Stimulated activated CD4-positive, alpha-beta T cell treated with anti-CD3 and anti-CD28 coated beads, Interleukin-1b, Interleukin-23, amount 100 ng/mL, for 1 hour (primary cell): ENCODE results near the gene ARHGAP15.

ENCODE experiments used
- DNase-seq, 2 donors: peaks; one replicate each; pipeline ENCODE4 v3.0.0-alpha.2; 2020; ENCODE audit warnings: low read depth in 2 of 2

Gene ARHGAP15

DNA sequence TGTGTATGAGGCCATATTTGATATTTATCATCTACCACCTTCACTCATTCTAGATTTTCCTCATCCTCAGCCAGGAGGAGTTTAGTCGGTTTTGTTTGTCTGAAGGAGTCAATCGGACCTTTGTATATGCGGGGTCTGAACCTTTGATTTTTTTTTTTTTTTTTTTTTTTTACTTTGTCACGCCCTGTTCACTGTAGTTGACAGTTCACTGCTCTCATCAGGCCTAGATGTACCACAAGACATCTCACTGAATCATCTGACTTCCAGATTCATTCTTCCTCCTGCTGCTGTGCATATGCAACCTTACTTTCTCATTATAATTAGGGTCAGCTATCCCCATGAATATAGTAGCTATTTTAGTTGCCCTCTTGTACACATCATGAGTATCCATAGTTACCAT, 133.2 kb downstream of the ARHGAP15 start:
- DNase-seq, result no peak

DNA sequence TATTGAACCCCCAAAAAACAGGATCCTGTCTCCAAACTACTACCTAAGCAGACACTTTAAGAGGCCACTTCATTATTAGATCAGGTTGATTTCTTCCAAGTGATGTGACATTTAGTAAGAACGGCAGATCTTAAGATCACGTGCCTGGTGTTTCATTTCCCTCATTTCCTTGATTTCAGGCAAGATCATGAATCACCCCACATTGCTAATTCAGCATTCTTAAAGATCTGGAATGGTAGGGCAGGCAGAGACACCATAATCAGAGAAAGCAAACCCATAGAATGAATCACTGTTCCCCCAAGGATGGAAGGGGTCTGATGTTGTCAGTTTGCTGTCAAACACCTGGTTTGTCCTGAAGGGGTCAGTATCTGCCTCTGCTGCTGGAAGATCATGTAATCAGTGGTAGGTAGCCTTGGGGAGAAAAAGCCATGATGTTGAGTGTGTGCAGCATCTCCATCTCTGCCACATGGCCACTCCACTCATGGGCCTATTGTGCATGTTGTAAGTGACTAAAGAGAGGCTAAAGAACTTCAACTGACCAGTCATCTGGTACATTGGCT, 133.9 kb downstream of the ARHGAP15 start:
- no peak for DNase-seq

- DNase-seq, result no peak
Observed at GRCh38 chr2:143264851-143265250, 135.6 kb downstream of the ARHGAP15 start.

DNA sequence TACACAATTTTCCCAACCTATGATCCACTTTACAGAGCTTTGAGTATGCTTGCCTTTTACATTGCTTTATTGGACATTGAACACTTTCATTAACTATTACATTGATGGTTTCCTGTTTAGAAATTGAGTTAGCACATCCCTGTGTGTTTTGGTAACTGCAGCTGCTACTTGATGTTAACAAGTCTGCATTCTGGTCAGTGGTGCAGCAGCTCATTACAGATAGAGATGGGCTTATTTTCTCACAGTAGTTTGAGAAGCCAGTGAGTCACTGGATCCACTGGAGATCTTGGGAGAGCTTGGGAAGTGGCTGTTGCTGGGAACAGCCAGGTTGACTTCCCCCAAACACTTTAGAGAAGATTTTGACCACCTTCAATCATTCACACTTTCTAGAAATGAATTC, 150.5 kb downstream of the ARHGAP15 start:
- no peak for DNase-seq

DNA sequence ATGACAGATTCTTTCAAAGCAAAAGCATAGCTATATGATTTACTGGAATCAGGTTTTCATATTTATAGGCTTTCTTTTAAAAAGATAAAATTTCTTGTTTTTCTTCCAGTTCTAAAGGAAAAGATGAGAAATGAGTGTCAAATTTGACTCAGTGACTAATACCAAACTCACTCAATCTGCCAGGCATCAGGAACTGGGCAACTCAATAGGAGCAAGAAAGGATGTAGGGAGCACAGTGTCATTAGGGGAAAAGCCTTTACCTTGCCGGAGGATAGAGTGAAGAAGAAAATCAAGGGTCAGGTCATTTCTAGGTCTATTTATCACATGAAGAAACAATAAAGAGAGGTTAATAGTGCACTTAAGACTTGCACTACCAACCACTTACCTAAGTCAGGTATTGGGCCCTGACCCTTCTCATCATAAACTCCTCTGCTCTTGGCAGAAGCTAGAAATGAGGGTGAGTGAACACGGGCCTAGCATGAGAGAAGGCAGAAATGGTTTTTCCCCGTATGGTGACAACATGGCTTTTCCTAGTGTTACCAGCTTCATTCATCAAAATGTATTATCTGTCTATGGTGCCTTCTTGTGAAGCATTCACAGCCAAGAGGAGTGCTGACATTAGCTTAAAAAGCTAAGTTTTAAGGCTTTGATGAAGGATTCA, 151.0 kb downstream of the ARHGAP15 start:
- DNase-seq, result no peak

DNA sequence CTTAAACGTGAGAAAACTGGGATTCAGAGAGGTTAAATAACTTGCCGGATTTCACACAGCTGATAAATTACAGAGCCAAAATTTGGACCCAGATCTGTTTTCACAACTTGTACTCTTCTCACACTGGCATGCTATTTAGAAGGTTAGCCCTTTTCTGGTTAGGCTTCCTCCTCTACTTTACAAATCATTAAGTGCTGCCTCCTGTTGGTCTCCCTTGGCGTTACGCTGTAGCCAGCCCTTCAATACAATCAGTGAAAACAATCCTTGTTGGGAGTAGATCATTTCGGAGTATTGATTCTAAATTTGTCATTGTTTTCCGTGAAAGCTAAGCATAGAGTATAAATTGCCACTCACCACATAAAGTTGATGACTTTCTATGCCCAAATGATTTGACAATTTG, 153.5 kb downstream of the ARHGAP15 start:
- DNase-seq, result no peak

DNA sequence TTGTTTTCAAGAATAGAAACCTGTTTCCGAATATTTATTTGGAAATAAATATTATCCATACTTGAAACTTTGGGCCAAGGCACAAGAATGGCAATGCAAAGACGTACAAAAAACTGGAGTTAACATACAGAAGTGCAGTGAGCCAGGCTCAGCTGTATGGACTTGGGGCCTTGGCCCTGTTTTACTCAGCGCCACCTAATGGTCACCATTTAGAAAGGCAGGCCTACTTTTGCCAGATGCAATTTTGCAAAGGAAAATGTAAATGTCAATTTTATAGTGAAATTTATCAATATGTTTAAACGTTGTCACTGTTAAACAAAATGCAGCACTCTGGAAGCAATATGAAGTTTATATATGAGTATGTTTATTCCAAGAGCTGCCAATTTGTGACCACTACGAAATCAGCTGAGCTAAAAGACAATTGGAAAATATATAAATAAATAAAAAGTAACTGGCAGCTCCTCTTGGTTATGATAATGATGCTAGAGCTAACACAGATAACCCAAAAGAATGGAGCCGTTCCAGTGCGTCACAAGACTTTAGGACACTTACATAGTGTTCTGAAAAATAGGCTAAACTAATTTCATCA, 155.0 kb downstream of the ARHGAP15 start:
- no peak for DNase-seq

- no peak for DNase-seq
Observed at GRCh38 chr2:143289025-143289424, 159.8 kb downstream of the ARHGAP15 start.

- no peak for DNase-seq
Observed at GRCh38 chr2:143290221-143290620, 161.0 kb downstream of the ARHGAP15 start.

GRCh38 chr2:143294068-143294467, 164.8 kb downstream of the ARHGAP15 start:
- DNase-seq, result no peak

DNA sequence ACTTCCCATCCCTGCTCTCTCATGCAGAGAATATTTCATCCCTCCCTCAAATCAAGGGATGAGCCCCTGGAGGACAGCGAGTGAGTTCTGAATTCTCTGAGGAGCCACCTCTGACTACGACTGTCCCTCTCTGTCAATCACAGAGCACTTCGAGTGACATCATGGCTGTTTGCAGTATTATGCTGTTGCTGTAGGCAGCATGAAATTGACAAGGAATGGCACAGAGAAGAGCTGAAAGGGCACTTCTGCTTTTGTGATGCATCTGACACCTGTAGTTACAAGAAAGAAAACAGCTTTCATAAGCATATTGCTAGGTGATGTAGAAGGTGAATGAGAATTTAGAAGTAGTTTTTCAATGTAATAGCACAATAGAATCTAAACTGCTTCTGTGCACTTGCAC, 166.9 kb downstream of the ARHGAP15 start:
- DNase-seq, result no peak

DNA sequence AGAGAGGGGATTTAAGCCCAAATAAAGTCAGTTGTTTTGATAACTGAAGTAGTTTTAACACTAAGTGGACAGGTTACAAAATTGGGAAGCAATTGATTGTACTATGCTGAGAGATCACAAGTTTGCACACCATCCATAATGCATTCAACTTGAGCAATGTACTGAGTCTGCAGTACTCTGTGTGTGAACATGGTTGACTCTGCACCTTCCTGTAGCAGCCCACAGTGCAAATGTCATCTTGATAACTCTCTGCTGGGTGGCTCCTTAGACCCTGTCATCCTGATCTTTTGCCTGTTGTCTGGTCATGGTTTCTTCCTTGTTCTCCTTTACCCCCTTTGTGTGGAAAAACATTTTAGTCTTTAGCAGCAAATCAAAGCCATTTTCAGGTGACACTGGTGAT, 168.0 kb downstream of the ARHGAP15 start:
- no peak for DNase-seq

- no peak for DNase-seq
Observed at GRCh38 chr2:143300536-143300935, 171.3 kb downstream of the ARHGAP15 start.

DNA sequence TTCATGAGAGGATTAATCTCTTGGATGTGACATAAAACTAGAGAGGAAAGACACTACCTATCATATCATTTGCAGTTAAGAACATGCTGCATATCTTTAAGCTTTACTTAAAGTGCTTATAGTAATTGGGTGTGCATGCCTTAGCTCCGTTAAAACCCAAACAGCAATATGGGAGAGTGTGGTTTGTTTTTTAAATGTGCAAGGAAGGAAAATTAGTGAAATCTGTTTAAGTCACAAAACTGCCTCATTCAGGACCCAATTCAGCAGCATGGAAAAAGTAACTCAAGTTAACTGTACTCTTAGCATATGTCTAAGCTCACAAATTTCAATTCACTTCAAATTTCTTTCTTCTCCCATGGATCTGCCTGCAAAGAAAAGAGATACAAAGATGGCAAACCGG, 182.2 kb downstream of the ARHGAP15 start:
- DNase-seq, result no peak

GRCh38 chr2:143312441-143312840, 183.2 kb downstream of the ARHGAP15 start:
- no peak for DNase-seq

GRCh38 chr2:143313861-143314260, 184.6 kb downstream of the ARHGAP15 start:
- no peak for DNase-seq

- DNase-seq, result no peak
Observed at GRCh38 chr2:143321994-143322393, 192.8 kb downstream of the ARHGAP15 start.

- DNase-seq, result no peak
Observed at GRCh38 chr2:143329288-143329687, 200.1 kb downstream of the ARHGAP15 start.

DNA sequence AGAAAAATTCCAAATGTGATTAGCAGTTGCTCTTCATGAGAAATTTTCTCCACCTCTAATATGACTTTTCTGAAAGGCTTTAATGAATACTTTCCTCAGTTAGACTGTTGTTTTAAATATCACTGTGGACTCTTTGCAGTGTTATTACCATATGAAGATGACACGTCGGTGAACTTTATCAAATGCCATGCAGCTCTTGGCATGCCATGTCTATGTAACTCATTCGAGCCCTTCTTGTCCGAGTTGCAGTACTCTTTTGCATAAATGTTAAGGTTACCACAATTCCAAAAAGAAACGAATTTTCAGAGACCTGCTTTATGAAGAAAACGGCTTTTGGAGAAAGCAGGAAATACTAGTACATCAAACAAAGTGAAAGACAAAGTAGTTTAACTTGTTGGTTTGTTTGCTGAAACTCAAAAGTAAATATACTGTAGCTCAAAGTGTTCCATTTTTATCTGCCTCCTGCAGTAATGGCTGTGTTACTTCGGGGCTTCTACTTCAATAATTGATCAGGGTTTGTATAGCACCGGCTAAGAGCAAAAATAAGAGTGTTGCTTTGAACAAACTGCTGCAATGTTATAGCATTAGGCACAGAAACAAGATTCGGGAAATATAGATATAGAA, 204.1 kb downstream of the ARHGAP15 start:
- DNase-seq, result no peak

- DNase-seq, result no peak
Observed at GRCh38 chr2:143333847-143334246, 204.6 kb downstream of the ARHGAP15 start.

DNA sequence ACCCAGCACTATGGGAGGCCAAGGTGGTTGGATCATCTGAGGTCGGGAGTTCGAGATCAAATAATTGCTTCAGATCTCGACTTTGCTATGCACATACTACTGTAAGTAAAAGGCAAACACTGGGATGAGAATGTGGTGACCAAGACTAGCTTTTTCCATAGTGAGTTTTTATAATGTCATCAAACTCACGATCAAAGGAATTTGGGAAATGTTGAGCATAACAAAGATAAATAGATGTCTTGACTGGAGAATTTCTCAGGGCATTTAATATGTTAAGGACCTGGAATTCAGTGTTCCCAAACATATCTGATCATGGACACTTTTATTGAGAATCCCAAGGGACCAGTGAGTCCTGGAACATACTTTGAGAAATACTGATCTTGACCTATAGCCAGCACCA, 205.6 kb downstream of the ARHGAP15 start:
- DNase-seq, result no peak

- DNase-seq, result no peak
Observed at GRCh38 chr2:143336719-143337210, 207.5 kb downstream of the ARHGAP15 start.

GRCh38 chr2:143341478-143341877, 212.3 kb downstream of the ARHGAP15 start:
- no peak for DNase-seq
